HepG2 (cell line): ENCODE measurements around the gene DNAJA1. TPM values are rescaled to one million over a fixed set of nuclear protein-coding genes. Genes with fewer than 3 reads are reported as not detected.
A peak's percentile ranks its signal among the peaks of the same experiment; 100 is the strongest.

Source experiments
- ATAC-seq: fragments of 200-7000 bp; cut with Tn5 transposase; 3 replicates; pipeline ENCODE4 v1.9.1; 2020; ENCODE audit warnings: mild to moderate bottlenecking, moderate library complexity
- Bru-seq: library from RNA; stranded (reverse); fragments of 400-500 nt; gene quantifications from one replicate; lab custom pipeline; 2021; lab: Mats Ljungman, UMichigan
- BruChase-seq, 2 experiments: library from RNA; stranded (reverse); fragments of 400-500 nt; gene quantifications; one replicate each; lab custom pipeline; 2021; lab: Mats Ljungman, UMichigan
- BruUV-seq: library from RNA; stranded (reverse); fragments of 400-500 nt; replicated peaks from 2 replicates; lab custom pipeline; 2021; lab: Mats Ljungman, UMichigan
- CTCF ChIA-PET: fragments of 300-600 bp; formaldehyde crosslinking; extraction: SDS; loops from one replicate; lab custom pipeline; 2021; ENCODE audit warnings: low total read pairs, inconsistent platforms, low intra/inter-chr PET ratio; lab: Yijun Ruan, JAX
- POLR2A ChIA-PET: fragments of 350-600 bp; sonication (Branson Sonifier 250); formaldehyde crosslinking; loops from one replicate; lab custom pipeline; 2020; ENCODE audit warnings: antibody characterized with exemption, inconsistent platforms; lab: Yijun Ruan, JAX
- DNase-seq: peaks from one replicate; pipeline ENCODE4 v3.0.0-alpha.2; 2015; ENCODE audit warnings: low spot score
- FAIRE-seq: peaks from 3 replicates; lab custom pipeline; 2011; peaks lifted over from hg19 to GRCh38; lab: Jason Lieb, UNC
- H2AFZ ChIP-seq: one replicate; pipeline ENCODE4 v1.6.1; 2011; ENCODE audit warnings: low read length, inconsistent platforms
- H3K27ac ChIP-seq: fragments of 300-600 bp; 3 replicates; pipeline ENCODE4 v1.8.0; 2011; ENCODE audit warnings: mixed run types, mild to moderate bottlenecking, mixed read lengths, low read length, inconsistent platforms; ENCODE audit not compliant: insufficient read depth; ENCODE audit errors: extremely low read length
- H3K27me3 ChIP-seq, 2 experiments: fragments of 200-600 bp in 1 of 2; 2 replicates in 1 of 2; 3 replicates in 1 of 2; pipeline versions ENCODE4 v1.6.0 to v1.8.0; 2011; ENCODE audit warnings: low read length in 2 of 2, mild to moderate bottlenecking in 2 of 2, moderate library complexity in 2 of 2, inconsistent platforms in 1 of 2; ENCODE audit not compliant: insufficient read depth in 2 of 2, control insufficient read depth in 1 of 2
- H3K36me3 ChIP-seq, 2 experiments: fragments of 200-600 bp in 1 of 2; replicated peaks in 1 of 2; 2 replicates in 1 of 2; 3 replicates in 1 of 2; pipeline versions ENCODE4 v1.5.1 to v1.8.0; 2011; ENCODE audit warnings: low read length in 2 of 2, inconsistent platforms in 1 of 2; ENCODE audit not compliant: insufficient read depth in 2 of 2, control insufficient read depth in 1 of 2
- H3K4me1 ChIP-seq: 2 replicates; pipeline ENCODE4 v1.5.1; 2012; ENCODE audit warnings: low read length, inconsistent platforms; ENCODE audit not compliant: insufficient read depth
- H3K4me2 ChIP-seq: 2 replicates; pipeline ENCODE4 v1.6.0; 2011; ENCODE audit warnings: low read depth, low read length, inconsistent platforms
- H3K4me3 ChIP-seq, 3 experiments: fragments of 200-600 bp in 1 of 3; sonication (generic), shearing (Covaris generic) in 1 of 3; replicated peaks in 1 of 3; 2 replicates each; pipeline ENCODE4 v1.5.1; 2011 to 2016; ENCODE audit warnings: low read length in 3 of 3, inconsistent platforms in 2 of 3, low read depth in 2 of 3, mild to moderate bottlenecking in 2 of 3, control low read depth in 1 of 3, mixed read lengths in 1 of 3; ENCODE audit not compliant: insufficient read depth in 1 of 3
- H3K79me2 ChIP-seq: one replicate; pipeline ENCODE4 v1.6.1; 2011; ENCODE audit warnings: low read length, inconsistent platforms; ENCODE audit not compliant: insufficient read depth
- H3K9ac ChIP-seq: 2 replicates; pipeline ENCODE4 v1.6.0; 2011; ENCODE audit warnings: mild to moderate bottlenecking, low read depth, low read length, inconsistent platforms; ENCODE audit not compliant: insufficient read depth
- H3K9me3 ChIP-seq: 2 replicates; pipeline ENCODE4 v1.5.1; 2012; ENCODE audit warnings: mild to moderate bottlenecking, low read length
- H4K20me1 ChIP-seq: 2 replicates; pipeline ENCODE4 v1.6.0; 2011; ENCODE audit warnings: inconsistent platforms, mild to moderate bottlenecking, low read length, moderate library complexity; ENCODE audit not compliant: insufficient read depth
- ARNTL ChIP-seq: sonication (generic); formaldehyde crosslinking; IDR thresholded peaks from 2 replicates; pipeline ENCODE4 v1.4.0; 2020; ENCODE audit warnings: mild to moderate bottlenecking, missing genetic modification reagents
- HOXA7 ChIP-seq: sonication (generic); formaldehyde crosslinking; IDR thresholded peaks from 2 replicates; pipeline ENCODE4 v1.8.1; 2022; ENCODE audit warnings: mild to moderate bottlenecking, missing genetic modification reagents, moderate library complexity
- KLF15 ChIP-seq: sonication (generic); formaldehyde crosslinking; IDR thresholded peaks from 2 replicates; pipeline ENCODE4 v1.8.1; 2023; ENCODE audit warnings: borderline replicate concordance, mild to moderate bottlenecking, inconsistent platforms, missing genetic modification reagents, mixed read lengths
- RFX5 ChIP-seq: IDR thresholded peaks from 2 replicates; pipeline ENCODE4 v1.6.1; 2011; ENCODE audit warnings: low read depth, low read length, improper control_type of control experiment
- SIX4 ChIP-seq: sonication (generic); formaldehyde crosslinking; IDR thresholded peaks from 2 replicates; pipeline ENCODE4 v1.4.0; 2020; ENCODE audit warnings: missing genetic modification reagents
- SP5 ChIP-seq: IDR thresholded peaks from 2 replicates; pipeline ENCODE4 v1.6.1; 2016; ENCODE audit warnings: low read depth, borderline replicate concordance
- ZBTB25 ChIP-seq: IDR thresholded peaks from 2 replicates; pipeline ENCODE4 v1.6.1; 2018; ENCODE audit warnings: missing genetic modification reagents
- ZFX ChIP-seq: sonication (generic); formaldehyde crosslinking; IDR thresholded peaks from 2 replicates; pipeline ENCODE4 v1.4.0; 2020; ENCODE audit warnings: mild to moderate bottlenecking, low read depth, missing genetic modification reagents, moderate library complexity
- ZNF225 ChIP-seq: sonication (generic); formaldehyde crosslinking; IDR thresholded peaks from 2 replicates; pipeline ENCODE4 v1.4.0; 2020; ENCODE audit warnings: mild to moderate bottlenecking, missing genetic modification reagents
- ZNF430 ChIP-seq: sonication (generic); formaldehyde crosslinking; IDR thresholded peaks from 2 replicates; pipeline ENCODE4 v1.9.0; 2021; ENCODE audit warnings: mild to moderate bottlenecking, missing genetic modification reagents
- WGBS: methylation state at CpG from one replicate; pipeline ENCODE4 v1.1.6; 2017; ENCODE audit warnings: low lambda C conversion rate; 5-methylcytosine and 5-hydroxymethylcytosine counted together
- in situ Hi-C: cut with HindIII; loops from 2 replicates; pipeline ENCODE4 v1.10.0; 2017; ENCODE audit warnings: low pct_unique_long_range_greater_than_20kb; ENCODE audit not compliant: extremely low pct_ligation_motif_present
- intact Hi-C: fragments of 100-400 bp; cut with micrococcal nuclease; formaldehyde crosslinking; loops from one replicate; pipeline ENCODE4 v1.10.0; 2022; ENCODE audit not compliant: unreplicated experiment
- long read RNA-seq, 2 experiments: library from RNA in 1 of 2; library from polyadenylated mRNA in 1 of 2; stranded (forward) in 1 of 2; unstranded in 1 of 2; transcript quantifications; one replicate each; pipeline ENCODE4 v2.0.0, GENCODE V29; 2019 to 2022
- polyA minus RNA-seq, 3 experiments: library from RNA; depleted of rRNA, polyadenylated mRNA; stranded (reverse); fragments of >200 nt; gene quantifications; 2 replicates each; pipeline ENCODE4 v1.2.3, GENCODE V29; 2011; ENCODE audit warnings: low replicate concordance in 1 of 3
- polyA plus RNA-seq, 8 experiments: library from polyadenylated mRNA; depleted of rRNA in 3 of 8; stranded (reverse) in 7 of 8; unstranded in 1 of 8; fragments of >200 nt; fragmentation: Illumina TruSeq in 4 of 8; extraction: Trizol in 4 of 8; gene quantifications; 2 replicates each; pipeline versions ENCODE4 v1.2.1 to v1.2.3, GENCODE V29; 2011 to 2016; ENCODE audit warnings: low read depth in 4 of 8, missing spikeins in 1 of 8, mixed read lengths in 1 of 8; ENCODE audit not compliant: insufficient read depth in 1 of 8
- total RNA-seq, 5 experiments: library from RNA; depleted of rRNA; stranded (reverse); fragments of >200 nt; fragmentation: Illumina TruSeq; extraction: Trizol; gene quantifications; 2 replicates each; pipeline ENCODE4 v1.2.3, GENCODE V29; 2016; ENCODE audit warnings: low read depth in 1 of 5

Gene DNAJA1
- total RNA-seq (2016; rRNA removed; fragmentation: Illumina TruSeq; extraction: Trizol) (306 and 476 TPM in 2 replicates), polyA plus RNA-seq (2011; rRNA removed) (95.9 and 102 TPM in 2 replicates), polyA minus RNA-seq (2011; rRNA and poly(A)+ RNA removed; ENCODE audit: low replicate concordance) (73.7 and 236 TPM in 2 replicates), Bru-seq, nascent RNA (percentile 97 among the genes with signal in this experiment), BruChase-seq, experiment 1, labeled RNA remaining after a 6-hour chase (percentile 98 among the genes with signal in this experiment), BruChase-seq, experiment 2, labeled RNA remaining after a 2-hour chase (percentile 98 among the genes with signal in this experiment)
- total RNA-seq (2016; cell fraction: cytosol; rRNA removed; fragmentation: Illumina TruSeq; extraction: Trizol; ENCODE audit: low read depth): 42.9 and 56.4 TPM in 2 replicates
- total RNA-seq (2016; cell fraction: insoluble cytoplasmic fraction; rRNA removed; fragmentation: Illumina TruSeq; extraction: Trizol): 309 and 474 TPM in 2 replicates
- total RNA-seq (2016; cell fraction: membrane; rRNA removed; fragmentation: Illumina TruSeq; extraction: Trizol): 79.1 and 92.3 TPM in 2 replicates
- 126 TPM in 2 replicates for total RNA-seq (2016; cell fraction: nucleus; rRNA removed; fragmentation: Illumina TruSeq; extraction: Trizol)
- 43.2 and 82.0 TPM in 2 replicates for polyA plus RNA-seq (2011; cell fraction: cytosol; rRNA removed)
- 19.9 and 31.3 TPM in 2 replicates for polyA plus RNA-seq (2011; cell fraction: nucleus; rRNA removed)
- polyA plus RNA-seq (2012): 102 and 153 TPM in 2 replicates
- polyA plus RNA-seq (2016; cell fraction: cytosol; fragmentation: Illumina TruSeq; extraction: Trizol; ENCODE audit: low read depth): 26.1 and 28.0 TPM in 2 replicates
- 484 and 519 TPM in 2 replicates for polyA plus RNA-seq (2016; cell fraction: insoluble cytoplasmic fraction; fragmentation: Illumina TruSeq; extraction: Trizol; ENCODE audit: low read depth)
- polyA plus RNA-seq (2016; cell fraction: membrane; fragmentation: Illumina TruSeq; extraction: Trizol; ENCODE audit: low read depth): 42.3 and 49.5 TPM in 2 replicates
- polyA plus RNA-seq (2016; cell fraction: nucleus; fragmentation: Illumina TruSeq; extraction: Trizol; ENCODE audit: insufficient read depth, low read depth): 166 and 181 TPM in 2 replicates
- 80.4 and 96.1 TPM in 2 replicates for polyA minus RNA-seq (2011; cell fraction: cytosol; rRNA and poly(A)+ RNA removed)
- polyA minus RNA-seq (2011; cell fraction: nucleus; rRNA and poly(A)+ RNA removed): 51.5 and 96.6 TPM in 2 replicates
- long read RNA-seq, experiment 1, transcript DNAJA1-201 (9 exons, 2,381 nt): major isoform, 374 of 446 reads
- long read RNA-seq, experiment 1, partial matches to known transcripts: 51 of 446 reads
- long read RNA-seq, experiment 1, other reads (novel, unspliced or antisense): 21 of 446 reads
- long read RNA-seq, experiment 2, transcript DNAJA1-201 (9 exons, 2,381 nt): major isoform, 317 of 517 reads
- long read RNA-seq, experiment 2, partial matches to known transcripts: 138 of 517 reads
- long read RNA-seq, experiment 2, other reads (novel, unspliced or antisense): 62 of 517 reads

GRCh38 chr9:33024966-33025571 is at the start of gene DNAJA1:
TSS of gene DNAJA1 (plus strand) at chr9:33025273. CDS start at chr9:33026485, 1,212 bp downstream.
- no peaks in the 10 kb centered on the region for H3K9me3 ChIP-seq
- H3K27me3 ChIP-seq: no peaks in the 10 kb centered on the region; a peak in 2 of 5 replicates
- ChIA-PET POLR2A (interaction anchor here (0.6 to 3.3 kb wide), 29 partner anchors 9 to 1133 kb away, joined by 3 to 38 read pairs (median 5); partner anchors contain the start of genes ACO1, APTX, B4GALT1 and BAG1), CTCF (no interaction called here)
- 0% methylated on average over 3 of the region's 61 CpGs for WGBS
- BruUV-seq: no TSS peak
- H3K79me2 ChIP-seq: peaks cover 81% of the 10 kb centered on the region
- H3K4me1 ChIP-seq: peaks cover 63% of the 10 kb centered on the region
- peak within 1 kb of the TSS; percentile 100 for H3K9ac ChIP-seq
- H4K20me1 ChIP-seq: peaks cover 41% of the 10 kb centered on the region
- intact Hi-C loops: loop anchor here (2.0 kb wide), 1 partner anchor 24 kb away; the partner anchor contains the start of gene APTX
- peak; percentile 82 for DNase-seq
- no peak for FAIRE-seq
- H3K4me2 ChIP-seq: peak within 1 kb of the TSS; percentile 92
- in situ Hi-C loops: no loop called here
- peaks cover 7 to 9% of the 10 kb centered on the region in 2 experiments for H3K36me3 ChIP-seq
- peak within 1 kb of the TSS; percentile 96 for H3K27ac ChIP-seq
- peak; percentile 90 for ATAC-seq
- peak within 1 kb of the TSS; percentile 98 to 100 (median 100) for H3K4me3 ChIP-seq
- no peak within 1 kb of the TSS for H2AFZ ChIP-seq
- TF ChIP-seq SIX4 (CRISPR knock-in tag): peak; percentile 10; the same call in 1 of the 2 replicates
- 0 out of 2 replicates have a peak, but pooled peaks have one; percentile 17 for TF ChIP-seq ARNTL (CRISPR knock-in tag)
- peak; percentile 86; the same call in 1 of the 2 replicates for TF ChIP-seq HOXA7 (CRISPR knock-in tag)
- TF ChIP-seq ZNF225 (CRISPR knock-in tag): peak; percentile 88
- peak; percentile 57; the same call in 1 of the 2 replicates for TF ChIP-seq ZNF430
- 0 out of 2 replicates have a peak, but pooled peaks have one; percentile 42 for TF ChIP-seq SP5 (CRISPR knock-in tag)
- peak; percentile 33; the same call in 1 of the 2 replicates for TF ChIP-seq ZBTB25 (CRISPR knock-in tag)
- no peak; the same call in 1 of the 2 replicates for TF ChIP-seq KLF15 (CRISPR knock-in tag)
- peak; percentile 82 for TF ChIP-seq ZFX (CRISPR knock-in tag)
- no peak for TF ChIP-seq RFX5
